Measurements from ENCODE around the gene SPDYC.
"Not testable (repeated sequence)": the region's sequence is repeated elsewhere in the genome, so short reads cannot be mapped to it uniquely, and the experiment has no call there.

Gene SPDYC

DNA sequence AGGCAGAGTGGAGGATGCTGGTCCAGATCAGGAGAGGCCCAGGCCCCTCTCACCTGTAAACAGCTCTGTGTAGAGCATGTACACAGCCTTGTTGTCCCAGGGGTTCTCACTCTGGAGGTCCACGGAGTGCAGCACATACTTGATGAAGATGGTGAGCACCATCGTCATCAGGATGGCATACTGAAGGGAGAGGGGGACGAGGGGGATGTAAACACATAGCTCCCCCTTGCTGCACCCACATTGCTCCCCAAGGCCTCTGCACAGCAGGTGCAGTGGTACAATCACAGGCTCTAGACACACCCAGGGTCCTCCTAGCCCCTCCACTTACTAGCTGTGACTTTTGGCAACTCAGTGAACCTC lies 38.6 kb upstream of the SPDYC start:
- Mint-ChIP-seq H3K9me3 (ENCODE audit: low read depth) (no peaks in the 10 kb centered on the region), H3K4me3 (peak overlapping the region; percentile 23)

DNA sequence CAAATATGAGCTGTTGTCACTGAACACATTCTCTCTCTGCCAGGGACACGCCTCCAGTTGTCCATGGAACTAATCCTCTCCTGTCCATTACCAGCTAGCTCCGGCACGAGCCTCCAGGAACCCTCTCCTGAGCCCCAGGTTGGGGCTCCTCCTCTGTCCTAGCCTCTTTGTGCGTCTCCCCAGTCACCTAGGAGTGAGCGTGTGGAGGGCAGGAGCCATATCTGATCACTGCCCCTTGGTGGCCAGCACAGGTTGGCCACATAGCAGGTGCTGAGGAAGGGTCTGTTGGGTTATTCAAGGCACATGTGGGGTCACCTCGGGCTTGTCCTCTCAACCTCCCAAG lies 38.2 kb upstream of the SPDYC start:
- no peaks in the 10 kb centered on the region for H3K9me3 Mint-ChIP-seq (ENCODE audit: low read depth)
- no peak overlapping the region for H3K4me3 Mint-ChIP-seq
- H3K27ac Mint-ChIP-seq = peak overlapping the region; percentile 10
- peaks cover 34% of the 10 kb centered on the region for H3K4me1 Mint-ChIP-seq (ENCODE audit: low read depth)
- H3K27me3 Mint-ChIP-seq = no peaks in the 10 kb centered on the region
- no peaks in the 10 kb centered on the region for H3K36me3 Mint-ChIP-seq

More for the DNA sequence above, 38.6 kb upstream of the SPDYC start:
- H3K4me1 Mint-ChIP-seq (ENCODE audit: low read depth) = peaks cover 30% of the 10 kb centered on the region
- H3K27me3 Mint-ChIP-seq = no peaks in the 10 kb centered on the region
- peak overlapping the region; percentile 70 for H3K27ac Mint-ChIP-seq
- no peaks in the 10 kb centered on the region for H3K36me3 Mint-ChIP-seq

DNA sequence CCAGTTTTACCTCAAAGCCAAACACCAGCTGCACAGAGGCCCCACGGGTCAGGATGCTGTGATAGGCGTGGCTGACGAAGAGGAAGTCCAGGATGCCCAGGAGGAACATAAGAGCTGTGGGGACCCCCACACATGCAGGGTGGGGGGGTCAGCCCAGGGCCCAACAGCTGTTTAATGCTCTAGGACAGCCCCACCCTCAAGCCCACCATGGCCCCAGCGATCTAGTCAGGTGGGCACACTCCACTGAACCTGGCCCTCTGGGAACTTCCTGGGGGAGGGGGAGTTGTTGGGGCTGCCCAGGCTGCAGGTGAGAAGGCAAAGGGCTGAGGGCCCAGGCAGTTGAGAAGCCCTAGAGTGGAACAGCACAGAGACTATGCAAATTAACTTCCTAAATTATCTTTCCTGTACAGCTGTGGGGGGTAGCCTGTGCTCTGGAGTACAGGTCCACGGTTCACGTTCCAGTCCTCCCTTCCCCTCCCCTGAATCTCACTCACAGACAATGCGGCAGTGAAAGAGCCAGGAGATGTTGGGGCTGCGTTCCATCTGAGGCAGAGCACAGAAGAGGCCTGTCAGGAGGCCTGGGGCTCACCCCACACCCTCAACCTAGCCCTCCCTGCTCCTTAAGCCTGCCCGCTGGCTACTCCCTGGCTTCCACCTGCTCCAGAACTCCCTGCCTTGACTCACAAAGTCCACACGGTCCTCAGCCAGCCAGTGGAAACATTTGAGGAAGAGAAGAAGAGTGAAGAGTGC lies 37.6 kb upstream of the SPDYC start:
- H3K27me3 Mint-ChIP-seq = no peaks in the 10 kb centered on the region
- H3K36me3 Mint-ChIP-seq = no peaks in the 10 kb centered on the region
- peaks cover 35% of the 10 kb centered on the region for H3K4me1 Mint-ChIP-seq (ENCODE audit: low read depth)
- peak overlapping the region; percentile 99 for H3K4me3 Mint-ChIP-seq
- peak overlapping the region; percentile 80 for H3K27ac Mint-ChIP-seq
- no peaks in the 10 kb centered on the region for H3K9me3 Mint-ChIP-seq (ENCODE audit: low read depth)

DNA sequence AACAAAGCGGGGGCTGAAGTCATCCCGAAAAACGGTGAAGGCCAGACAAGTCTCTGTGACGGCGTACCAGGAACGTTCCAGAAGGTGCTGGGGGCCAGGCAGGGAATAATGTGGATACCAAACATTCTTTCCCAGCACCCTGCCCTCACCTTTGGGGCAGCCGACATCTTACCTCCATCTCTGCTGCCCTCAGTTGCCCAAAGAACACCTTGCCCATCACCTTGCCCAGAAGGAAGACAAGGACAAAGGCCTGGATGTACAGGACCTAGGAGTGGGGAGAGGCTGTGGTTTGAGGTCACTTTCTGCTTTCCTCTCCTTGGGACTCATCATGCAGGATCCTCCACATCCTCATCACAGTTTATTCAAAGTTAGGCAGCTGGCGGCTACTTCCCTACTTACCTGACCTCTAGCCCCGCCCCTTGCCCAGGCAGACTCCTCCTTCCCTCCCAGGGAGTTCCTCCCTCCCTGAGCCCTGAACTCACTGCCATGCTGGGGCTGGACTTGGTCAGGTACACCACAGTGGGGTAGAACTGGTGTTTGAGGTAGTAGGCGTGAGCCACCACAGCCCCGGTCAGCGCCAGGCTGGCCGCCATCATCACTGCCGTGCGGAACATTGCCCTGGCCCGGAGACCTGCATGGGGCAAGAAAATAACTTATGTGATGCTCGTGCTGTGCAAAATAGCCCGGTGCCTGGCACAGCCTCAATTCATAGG lies 36.9 kb upstream of the SPDYC start:
- no peaks in the 10 kb centered on the region for H3K27me3 Mint-ChIP-seq
- H3K9me3 Mint-ChIP-seq (ENCODE audit: low read depth) = no peaks in the 10 kb centered on the region
- H3K4me1 Mint-ChIP-seq (ENCODE audit: low read depth) = peaks cover 38% of the 10 kb centered on the region
- H3K36me3 Mint-ChIP-seq = no peaks in the 10 kb centered on the region
- peak overlapping the region; percentile 97 for H3K27ac Mint-ChIP-seq
- peak overlapping the region; percentile 99 for H3K4me3 Mint-ChIP-seq

DNA sequence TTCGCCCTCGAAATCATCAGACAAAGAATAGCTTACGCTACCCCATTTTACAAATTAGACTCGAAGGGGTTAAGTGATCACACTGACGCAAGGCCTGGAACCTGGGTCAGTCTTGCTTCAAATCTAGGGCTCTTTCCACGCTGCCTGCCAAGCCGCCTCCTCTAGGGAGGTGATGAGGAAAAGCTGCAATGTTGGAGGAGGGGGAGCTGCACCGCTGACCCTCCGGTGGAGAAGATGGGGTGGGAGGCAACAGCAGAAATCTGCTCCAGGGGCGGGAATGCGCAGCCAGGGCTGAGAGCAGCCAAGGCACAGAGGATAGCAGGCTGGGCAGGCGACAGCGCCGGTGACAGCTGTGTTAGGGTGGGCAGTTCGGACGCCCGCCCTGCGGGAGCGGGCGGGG lies 36.3 kb upstream of the SPDYC start:
- Mint-ChIP-seq H3K4me3 (peak overlapping the region; percentile 99), H3K9me3 (ENCODE audit: low read depth) (no peaks in the 10 kb centered on the region), H3K27me3 (no peaks in the 10 kb centered on the region), H3K4me1 (ENCODE audit: low read depth) (peaks cover 38% of the 10 kb centered on the region), H3K36me3 (no peaks in the 10 kb centered on the region), H3K27ac (peak overlapping the region; percentile 97)

DNA sequence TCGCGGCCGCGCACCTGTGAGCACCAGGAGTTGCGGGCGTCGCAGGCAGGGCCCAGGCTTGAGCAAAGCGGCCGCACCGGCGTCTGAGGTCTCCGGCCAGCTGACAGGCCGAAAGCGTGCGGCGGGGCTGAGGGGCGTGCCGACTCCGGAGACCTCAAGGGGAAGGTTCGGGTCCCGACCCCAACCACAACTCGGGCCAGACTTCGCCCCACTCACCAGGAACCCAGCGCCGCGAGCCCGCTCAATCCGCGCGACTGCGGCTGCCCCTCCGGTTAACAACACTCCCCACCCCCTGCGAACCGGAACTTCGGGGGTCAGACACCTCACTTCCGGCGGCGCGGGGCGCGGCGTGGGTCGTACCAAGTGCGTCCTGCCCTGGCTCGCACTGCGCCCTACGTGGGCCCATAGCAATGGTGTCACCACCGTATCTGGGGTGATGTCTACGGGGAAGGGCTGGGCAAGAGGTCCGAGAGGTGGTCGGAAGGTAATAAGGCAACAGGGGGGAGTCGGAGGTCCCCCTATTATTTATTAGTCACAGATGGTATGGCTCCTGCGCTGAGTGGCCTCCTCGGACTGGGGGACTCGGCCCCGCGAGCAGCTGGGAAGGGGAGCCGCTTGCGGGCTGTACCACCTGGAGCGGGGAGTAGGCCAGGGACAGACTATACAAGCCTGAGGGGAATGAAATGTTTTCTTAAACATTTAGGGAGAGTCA lies 35.6 kb upstream of the SPDYC start, which contains the start of gene SYVN1:
Gene SYVN1 (minus strand): TSS at position 280 of the 712 bp plus-strand sequence. CDS start 918 bp downstream, outside the sequence.
- peak within 1 kb of the TSS; percentile 100 for H3K27ac Mint-ChIP-seq
- no peaks in the 10 kb centered on the region for H3K9me3 Mint-ChIP-seq (ENCODE audit: low read depth)
- H3K4me3 Mint-ChIP-seq = peak within 1 kb of the TSS; percentile 99
- no peaks in the 10 kb centered on the region for H3K36me3 Mint-ChIP-seq
- no peaks in the 10 kb centered on the region for H3K27me3 Mint-ChIP-seq
- peaks cover 38% of the 10 kb centered on the region for H3K4me1 Mint-ChIP-seq (ENCODE audit: low read depth)

DNA sequence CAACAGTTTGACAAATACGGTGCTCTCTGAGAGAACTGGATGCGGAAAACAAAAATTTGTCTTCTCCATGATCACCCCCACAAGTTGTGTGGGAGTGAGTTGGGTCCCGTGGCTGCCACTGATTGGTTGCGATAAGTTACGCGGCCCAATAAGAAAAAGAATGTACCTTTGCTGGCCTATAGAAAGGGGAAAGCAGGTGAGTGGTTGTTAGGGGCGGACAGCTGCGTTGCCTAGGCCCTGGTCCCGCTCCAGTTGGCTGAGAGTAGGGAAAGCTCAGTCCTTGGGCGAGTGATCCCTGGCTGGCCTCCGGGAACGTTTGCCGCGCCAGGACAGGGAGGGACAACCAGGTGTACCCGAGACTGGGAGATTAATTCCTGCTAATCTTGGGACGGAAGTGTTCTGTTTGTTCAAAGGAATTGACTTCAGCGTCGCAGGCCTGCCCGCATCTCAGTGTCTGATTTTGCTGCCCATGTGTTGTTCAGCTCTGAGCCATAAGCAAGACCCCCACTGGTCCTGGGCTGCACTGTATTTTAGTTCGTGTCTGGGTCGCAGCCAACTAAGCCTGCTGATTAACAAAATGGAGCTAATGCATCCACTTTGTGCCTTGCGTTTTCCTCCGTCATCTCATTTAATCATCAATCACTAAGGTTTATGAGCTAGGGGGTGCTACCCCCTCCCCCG lies 34.9 kb upstream of the SPDYC start:
- Mint-ChIP-seq H3K4me1 (ENCODE audit: low read depth) (peaks cover 38% of the 10 kb centered on the region), H3K27me3 (no peaks in the 10 kb centered on the region), H3K4me3 (peak overlapping the region; percentile 99), H3K9me3 (ENCODE audit: low read depth) (no peaks in the 10 kb centered on the region), H3K27ac (peak overlapping the region; percentile 100), H3K36me3 (no peaks in the 10 kb centered on the region)

DNA sequence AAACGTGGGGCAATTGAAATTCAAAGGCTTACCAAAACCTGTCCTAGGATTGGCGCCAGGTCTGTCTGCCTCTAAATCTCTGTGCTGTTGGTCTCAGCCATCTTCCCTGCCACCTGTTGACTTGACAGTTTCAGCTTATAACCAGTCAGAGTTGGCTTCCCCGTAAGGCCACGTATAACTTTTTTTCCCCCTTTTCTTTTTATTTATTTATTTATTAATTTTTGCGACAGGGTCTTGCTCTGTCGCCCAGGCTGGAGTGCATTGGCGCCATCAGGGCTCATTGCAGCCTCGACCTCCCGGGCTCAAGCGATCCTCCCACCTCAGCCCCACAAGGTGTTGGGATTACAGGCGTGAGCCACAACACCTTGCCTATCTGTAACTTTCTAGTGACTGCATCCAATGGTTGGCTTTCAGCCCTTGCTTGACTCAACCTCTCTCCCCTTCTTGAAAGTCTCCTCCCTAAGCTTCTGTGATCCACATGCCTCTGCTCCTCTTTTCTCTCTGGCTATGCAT lies 34.3 kb upstream of the SPDYC start:
- Mint-ChIP-seq H3K4me3 (peak overlapping the region; percentile 99), H3K36me3 (no peaks in the 10 kb centered on the region), H3K27ac (peak overlapping the region; percentile 100), H3K4me1 (ENCODE audit: low read depth) (peaks cover 38% of the 10 kb centered on the region), H3K27me3 (no peaks in the 10 kb centered on the region), H3K9me3 (ENCODE audit: low read depth) (no peaks in the 10 kb centered on the region)

DNA sequence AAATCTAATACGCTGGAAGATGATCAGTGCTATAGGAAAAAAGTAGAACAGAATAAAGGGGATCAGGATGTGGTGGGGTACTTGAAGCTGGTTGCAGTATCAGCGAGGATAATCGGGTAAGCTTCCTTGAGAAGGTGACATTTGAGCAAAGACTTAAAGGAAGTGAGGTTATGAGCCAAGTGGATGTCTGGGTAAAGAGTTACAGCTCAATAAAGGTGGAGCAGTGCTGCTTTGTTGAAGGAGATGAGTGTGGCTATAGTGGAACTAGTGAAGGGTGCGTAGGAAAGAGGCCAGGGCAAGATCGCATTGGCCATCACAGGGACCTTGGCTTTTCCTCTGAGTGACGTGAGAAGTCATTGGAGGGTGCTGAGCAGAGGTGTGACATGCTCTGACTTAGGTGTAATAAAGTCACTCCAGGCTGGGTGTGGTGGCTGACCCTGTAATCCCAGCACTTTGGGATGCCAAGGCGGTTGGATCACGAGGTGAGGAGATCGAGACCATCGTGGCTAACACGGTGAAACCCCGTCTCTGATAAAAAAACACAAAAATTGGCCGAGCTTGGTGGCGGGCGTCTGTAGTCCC lies 33.4 kb upstream of the SPDYC start:
- Mint-ChIP-seq H3K4me3 (peak overlapping the region; percentile 99), H3K9me3 (ENCODE audit: low read depth) (no peaks in the 10 kb centered on the region), H3K27ac (peak overlapping the region; percentile 96), H3K36me3 (no peaks in the 10 kb centered on the region), H3K27me3 (no peaks in the 10 kb centered on the region), H3K4me1 (ENCODE audit: low read depth) (peaks cover 35% of the 10 kb centered on the region)

DNA sequence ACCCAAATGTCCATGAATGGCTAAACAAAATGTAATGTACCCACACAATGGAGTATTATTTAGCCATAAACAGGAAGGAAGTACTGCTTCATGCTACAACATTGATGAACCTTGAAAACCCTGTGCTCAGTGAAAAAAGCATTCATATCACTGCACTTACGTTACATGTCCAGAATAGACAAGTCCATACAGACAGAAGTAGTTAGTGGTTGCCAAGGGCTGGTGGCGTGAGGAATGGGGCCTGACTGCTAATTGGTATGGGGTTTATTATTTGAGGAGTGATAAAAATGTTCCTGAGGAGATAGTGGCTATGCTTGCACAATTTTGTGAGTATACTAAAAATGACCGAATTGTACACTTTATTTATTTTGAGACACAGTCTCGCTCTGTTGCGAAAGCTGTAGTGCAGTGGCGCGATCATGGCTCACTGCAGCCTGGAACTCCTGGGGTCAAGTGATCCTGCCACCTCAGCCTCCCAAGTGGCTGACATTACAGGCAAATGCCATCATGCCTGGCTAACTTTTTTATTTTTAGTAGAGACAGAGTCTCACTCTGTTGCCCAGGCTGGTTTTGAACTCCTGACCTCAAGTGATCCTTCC lies 28.0 kb upstream of the SPDYC start:
- Mint-ChIP-seq H3K27me3 (no peaks in the 10 kb centered on the region), H3K4me3 (no peak overlapping the region), H3K36me3 (no peaks in the 10 kb centered on the region), H3K4me1 (ENCODE audit: low read depth) (peaks cover 3% of the 10 kb centered on the region), H3K9me3 (ENCODE audit: low read depth) (no peaks in the 10 kb centered on the region), H3K27ac (no peak overlapping the region)

DNA sequence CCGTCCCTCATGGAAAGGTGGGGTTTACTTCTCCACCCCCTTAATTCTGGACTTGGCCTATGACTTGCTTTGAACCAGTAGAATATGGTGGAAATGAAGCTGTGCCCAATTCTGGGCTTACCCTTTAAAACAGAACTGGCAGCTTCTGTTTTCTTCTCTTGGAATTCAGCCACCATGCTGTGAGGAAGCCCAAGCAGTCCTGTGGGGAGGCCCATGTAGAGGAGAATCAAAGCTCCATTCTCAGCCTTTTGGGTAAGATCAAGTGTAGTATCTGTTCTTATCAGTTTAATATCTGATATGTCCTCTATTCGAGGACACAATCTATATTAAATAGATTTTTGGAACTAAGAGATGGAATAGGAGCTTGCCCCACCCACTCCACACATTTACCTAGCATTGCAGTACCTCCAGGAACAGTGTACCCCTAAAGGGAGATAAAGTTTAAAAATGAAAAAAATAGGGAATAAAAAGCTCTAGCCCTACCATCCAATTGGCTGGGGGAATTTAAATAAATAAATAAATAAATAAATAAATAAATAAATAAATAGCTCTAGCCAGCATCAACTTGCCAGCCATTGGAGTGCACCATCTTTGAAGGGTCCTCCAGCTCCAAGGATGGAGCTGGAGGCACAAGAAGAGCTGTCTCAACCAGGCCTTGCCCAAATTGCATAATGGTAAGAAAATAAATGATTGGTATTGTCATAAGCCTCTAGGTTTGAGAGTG lies 22.5 kb upstream of the SPDYC start:
- peaks cover 2% of the 10 kb centered on the region for H3K27me3 Mint-ChIP-seq
- H3K4me3 Mint-ChIP-seq = no peak overlapping the region
- peaks cover 1% of the 10 kb centered on the region for H3K4me1 Mint-ChIP-seq (ENCODE audit: low read depth)
- no peak overlapping the region for H3K27ac Mint-ChIP-seq
- no peaks in the 10 kb centered on the region for H3K9me3 Mint-ChIP-seq (ENCODE audit: low read depth)
- H3K36me3 Mint-ChIP-seq = no peaks in the 10 kb centered on the region

DNA sequence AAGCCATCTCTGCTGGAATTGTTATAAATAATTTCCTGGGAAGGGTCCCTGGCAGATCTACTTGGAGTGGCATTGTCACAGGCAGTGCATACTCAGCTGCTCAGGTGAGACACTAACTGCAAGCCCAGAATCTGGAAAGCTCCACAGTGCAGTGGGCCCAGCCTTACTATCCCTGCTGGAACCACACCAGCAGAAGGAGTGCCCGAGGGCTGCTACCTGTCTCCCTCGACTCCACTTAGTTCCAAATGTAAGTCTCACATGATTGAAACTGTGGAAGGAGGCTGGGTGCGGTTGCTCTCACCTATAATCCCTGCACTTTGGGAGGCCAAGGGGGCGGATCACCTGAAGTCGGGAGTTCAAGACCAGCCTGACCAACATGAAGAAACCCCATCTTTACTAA lies 21.4 kb upstream of the SPDYC start:
- Mint-ChIP-seq H3K9me3 (ENCODE audit: low read depth) (no peaks in the 10 kb centered on the region), H3K36me3 (no peaks in the 10 kb centered on the region), H3K4me3 (no peak overlapping the region), H3K27me3 (peaks cover 6% of the 10 kb centered on the region), H3K27ac (no peak overlapping the region), H3K4me1 (ENCODE audit: low read depth) (peaks cover 1% of the 10 kb centered on the region)

DNA sequence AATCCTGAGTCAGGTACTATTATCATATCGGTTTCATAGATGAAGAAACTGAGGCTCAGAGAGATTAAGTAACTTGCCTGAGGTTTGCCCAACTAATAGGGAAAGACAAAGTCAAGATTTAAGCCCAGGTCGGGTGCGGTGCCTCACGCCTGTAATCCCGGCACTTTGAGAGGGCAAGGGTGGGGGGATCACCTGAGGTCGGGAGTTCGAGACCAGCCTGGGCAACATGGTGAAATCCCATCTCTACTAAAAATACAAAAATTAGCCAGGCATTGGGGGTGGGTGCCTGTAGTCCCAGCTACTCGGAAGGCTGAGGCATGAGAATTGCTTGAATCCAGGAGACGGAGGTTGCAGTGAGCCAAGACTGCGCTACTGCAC lies 19.9 kb upstream of the SPDYC start:
- H3K9me3 Mint-ChIP-seq (ENCODE audit: low read depth); H3K4me3 Mint-ChIP-seq; H3K4me1 Mint-ChIP-seq (ENCODE audit: low read depth); H3K27ac Mint-ChIP-seq; H3K27me3 Mint-ChIP-seq; H3K36me3 Mint-ChIP-seq: not testable (repeated sequence)

All from activated naive CD8-positive, alpha-beta T cell (primary cell).